Stimulated activated CD8-positive, alpha-beta memory T cell treated with anti-CD3 and anti-CD28 coated beads, Interleukin-15, amount 100 ng/mL, for 24 hours (primary cell): Measurements from ENCODE around the gene TUB.

Experiments
- DNase-seq: peaks from one replicate; pipeline ENCODE4 v3.0.0-alpha.2; 2020; ENCODE audit warnings: low read depth

Gene TUB

DNA sequence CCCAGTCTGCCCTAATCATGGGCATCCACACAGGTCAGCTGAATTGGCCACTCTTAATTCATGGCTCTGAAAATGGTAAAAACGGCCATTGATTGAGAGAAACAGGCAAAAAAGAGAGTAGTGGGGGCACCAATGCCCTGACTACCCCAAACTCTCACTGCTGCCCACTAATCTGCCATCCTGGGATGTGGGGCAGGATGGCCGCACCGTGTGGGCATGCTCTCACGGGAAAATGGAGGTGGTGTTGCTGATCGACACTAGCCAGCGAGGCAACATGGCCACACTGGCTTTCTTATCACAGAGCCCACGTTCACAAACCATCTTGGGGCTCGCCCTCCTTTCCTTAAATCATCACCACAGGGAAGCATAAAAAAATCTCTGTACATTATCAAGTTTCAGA is 11.2 kb upstream of the TUB start:
- no peak for DNase-seq

DNA sequence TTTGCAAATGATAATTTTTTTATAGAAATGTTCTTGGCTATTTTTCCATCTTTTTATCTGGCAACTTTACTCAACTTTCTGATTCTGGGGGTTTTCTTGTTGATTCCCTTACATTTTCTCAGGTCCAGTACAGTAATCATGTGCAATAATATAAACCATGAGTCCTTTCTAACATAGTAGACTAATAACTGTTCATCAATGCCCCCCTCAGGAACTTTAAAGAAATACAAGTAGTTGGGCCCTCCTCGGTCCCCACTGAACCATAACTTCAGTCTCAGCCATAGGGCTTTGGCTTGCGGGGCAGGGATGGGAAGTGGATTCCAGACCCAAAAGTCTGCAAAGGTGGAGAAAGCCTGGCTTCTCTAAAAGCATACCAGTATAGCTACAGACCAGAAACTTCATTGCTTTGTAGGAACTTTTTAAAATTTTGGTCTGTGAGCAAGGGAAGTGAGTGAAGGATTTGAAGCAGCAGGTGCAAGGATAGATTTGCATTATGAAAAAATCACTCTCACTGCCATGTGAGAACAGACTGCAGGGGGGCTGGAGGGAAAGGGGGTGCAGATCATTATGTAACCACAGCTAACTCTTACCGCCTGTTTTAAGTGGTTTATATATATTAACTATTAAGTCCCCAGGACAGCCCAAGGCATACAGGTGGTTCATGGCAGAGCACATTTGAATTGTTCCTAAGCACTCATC is 10.4 kb upstream of the TUB start:
- DNase-seq, result no peak

DNA sequence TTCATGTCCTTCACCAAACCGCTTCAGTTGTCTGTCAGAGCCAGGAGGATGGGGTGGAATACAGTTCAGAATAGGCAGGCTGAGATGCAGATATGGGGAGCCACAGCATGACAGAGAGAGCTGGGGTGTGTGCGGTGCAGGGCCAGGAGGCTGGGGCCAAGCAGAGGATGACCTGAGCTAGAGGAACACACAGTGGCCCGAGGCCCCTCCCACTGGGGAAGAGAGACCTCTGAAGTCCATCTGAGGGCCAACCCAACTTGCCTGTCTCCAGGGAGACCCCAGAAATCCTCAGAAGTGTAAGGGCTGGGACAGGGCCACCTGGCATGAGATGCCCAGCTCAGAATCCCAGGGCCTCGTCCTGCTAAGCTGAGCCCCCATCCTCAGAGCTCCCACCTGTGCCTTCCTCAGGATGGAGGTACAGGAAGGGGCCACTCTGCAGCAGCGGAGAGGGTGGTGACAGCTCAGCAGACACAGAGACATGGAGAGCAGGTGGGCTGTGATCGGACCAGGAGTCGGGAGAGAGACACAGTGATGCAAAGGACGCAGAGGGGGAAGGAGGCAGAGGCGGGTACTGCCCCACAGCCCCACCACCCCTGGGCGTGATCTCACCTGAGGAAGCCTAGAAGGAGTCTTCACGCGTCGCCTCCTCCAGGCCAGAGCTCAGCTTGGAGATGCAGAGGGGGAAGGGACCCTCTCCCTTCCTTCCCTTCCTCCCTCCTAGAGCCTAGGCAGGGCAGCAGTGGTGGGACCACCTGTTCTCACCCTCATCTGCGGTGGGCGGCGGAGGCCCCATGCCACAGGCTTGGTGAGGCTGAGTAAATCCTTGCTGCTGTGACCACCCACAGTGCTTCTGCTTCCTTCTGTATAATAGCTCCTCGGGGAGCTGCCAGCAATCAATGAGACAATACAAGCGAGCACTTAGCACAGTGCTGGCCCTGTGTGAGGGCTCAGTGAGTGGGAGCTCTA is 9.1 kb upstream of the TUB start:
- no peak for DNase-seq

DNA sequence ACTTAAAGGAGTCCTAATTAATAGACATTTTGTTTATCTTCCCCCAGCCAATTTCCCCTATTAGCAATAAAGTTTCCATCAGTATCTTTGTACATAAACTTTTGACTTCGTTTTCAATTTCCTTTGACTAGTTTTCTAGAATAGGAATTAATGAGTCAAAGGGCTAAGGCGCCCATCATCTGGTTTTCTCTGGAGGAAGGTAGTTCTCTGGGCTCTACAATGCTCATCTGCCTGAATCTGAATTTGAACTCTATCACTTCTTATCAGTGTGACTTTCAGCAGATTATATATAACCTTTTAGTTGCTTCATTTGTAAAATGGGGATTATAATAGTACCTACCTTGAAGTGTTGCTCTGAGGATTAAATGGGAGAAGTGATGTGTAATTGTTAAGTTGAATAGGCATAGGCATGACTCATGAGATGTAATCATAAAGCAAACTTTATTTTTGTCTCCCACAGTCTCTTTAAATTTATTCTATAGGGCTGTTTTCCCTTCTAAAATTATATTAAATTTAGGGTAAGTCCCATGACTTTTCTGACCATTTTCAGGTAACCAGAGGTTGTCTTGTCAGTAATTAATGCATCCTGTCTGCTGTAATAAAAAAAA is 5.8 kb upstream of the TUB start:
- no peak for DNase-seq

DNA sequence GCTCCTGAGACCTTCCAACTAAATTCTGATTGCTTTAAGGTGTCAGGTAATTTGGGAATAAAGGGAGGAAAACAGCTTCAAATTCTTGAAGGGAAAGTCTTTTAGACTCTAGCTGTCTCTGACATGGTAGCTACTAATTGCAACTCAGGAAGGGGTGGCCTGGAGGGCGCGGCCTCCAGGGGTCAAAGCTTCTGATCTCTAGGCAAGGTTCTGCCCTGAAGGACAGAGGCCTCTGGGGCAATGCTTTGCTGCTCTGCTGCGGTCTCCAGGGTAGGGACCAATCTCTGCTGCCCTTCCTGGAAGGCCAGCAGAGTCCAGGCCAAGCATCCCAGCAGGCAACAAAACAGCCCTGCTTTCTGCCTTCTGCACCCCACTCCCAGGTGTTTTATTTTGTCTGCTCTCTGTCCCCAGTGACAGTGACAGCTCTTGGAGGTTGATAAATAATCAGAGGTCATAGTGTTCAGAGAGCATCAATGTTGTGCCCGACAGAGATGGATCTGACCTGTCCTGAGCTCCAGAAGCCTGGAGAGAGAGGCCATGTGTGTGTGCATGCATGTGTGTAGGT is 1.8 kb upstream of the TUB start:
- no peak for DNase-seq

DNA sequence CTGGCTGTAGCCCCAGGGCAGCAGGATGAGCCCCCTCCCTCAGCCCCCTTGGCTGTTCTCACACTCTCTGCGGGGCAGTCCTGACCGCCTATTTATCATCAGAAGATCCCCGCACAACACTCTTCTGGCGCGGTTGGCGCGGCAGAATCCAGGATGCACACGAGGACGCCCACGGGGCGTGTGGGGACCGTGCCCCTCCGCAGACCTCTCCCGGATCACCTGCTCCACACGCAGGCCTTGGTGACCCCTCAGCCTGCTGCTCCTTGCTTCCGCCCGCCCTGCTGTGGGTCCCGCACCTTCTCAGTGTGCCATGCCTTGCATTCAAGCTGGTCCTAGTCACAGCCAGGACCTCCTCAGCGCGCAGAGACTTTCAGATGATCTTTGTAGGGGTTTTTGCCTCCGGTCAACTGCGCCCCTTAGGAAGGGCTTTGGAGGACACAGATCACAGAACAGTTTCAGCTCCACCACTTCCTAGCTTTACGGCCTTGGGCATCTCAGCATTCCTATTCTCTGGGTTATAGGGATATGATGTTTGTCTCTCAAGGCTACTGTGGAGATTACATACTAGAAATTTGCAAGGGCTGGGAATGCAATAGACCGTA is 841 bp upstream of the TUB start:
- DNase-seq, result no peak

DNA sequence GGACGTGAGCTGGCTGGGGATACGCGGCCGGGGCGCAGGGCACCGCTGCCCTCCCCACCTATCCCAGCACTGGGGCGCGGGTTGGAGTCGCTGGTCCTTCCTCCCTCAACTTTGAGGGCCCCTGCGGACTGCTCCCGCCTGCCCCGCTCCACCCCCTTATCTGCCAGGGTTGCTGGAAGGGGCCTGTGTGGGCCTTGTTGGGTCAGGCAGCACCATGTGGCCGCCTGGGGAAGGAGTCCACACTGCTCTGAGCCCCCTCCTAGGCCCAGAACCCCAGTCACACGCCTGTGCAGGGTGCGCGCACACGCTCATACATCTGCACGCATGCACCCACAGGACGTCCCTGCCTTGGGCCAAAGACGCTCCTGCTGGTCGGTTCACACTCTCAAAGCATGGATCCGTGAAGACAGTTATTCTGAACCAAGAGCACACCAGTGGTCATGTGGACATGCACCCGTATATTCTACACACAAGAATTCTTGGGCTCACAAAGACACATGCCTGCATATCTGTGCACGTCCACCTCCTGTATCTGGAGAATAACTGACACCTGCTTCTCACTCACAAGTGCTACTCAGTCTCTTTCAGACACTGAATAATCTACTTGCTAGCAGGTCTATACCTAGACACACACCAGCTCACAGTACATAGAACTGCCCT is 710 bp downstream of the TUB start:
- DNase-seq, result no peak

DNA sequence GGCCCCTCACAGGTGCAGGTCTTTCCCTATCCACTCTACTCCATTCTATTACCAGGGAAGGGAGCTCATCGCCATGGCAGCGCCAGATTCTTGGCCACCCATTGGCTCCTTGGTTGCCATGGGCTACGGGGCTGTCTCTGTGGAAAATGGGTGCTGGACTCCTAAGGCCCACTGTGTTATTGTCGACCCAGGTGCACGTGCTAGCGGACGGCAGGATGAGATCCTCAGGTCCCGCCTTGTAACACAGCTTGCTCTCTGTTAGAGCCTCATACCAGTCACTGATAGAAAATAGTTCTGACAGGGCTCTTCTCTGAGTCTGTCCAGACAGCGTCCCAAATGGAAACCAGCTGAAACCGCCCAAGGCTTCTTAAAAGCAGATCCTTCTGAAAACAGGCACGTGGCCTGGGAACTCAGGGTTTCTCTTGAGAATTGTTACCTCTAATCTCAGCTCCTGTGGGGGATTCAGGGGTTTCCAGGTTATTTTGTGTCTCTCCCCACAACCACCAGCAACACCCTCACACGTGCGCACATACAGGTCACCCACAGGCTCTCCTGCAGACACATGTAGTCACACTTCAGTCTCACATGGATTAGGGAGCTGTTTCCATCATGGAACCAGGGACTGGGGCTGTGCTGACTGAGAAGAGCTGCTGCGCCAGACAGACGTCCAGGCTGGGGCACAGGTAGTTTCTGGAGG is 1.5 kb downstream of the TUB start:
- DNase-seq, result no peak

DNA sequence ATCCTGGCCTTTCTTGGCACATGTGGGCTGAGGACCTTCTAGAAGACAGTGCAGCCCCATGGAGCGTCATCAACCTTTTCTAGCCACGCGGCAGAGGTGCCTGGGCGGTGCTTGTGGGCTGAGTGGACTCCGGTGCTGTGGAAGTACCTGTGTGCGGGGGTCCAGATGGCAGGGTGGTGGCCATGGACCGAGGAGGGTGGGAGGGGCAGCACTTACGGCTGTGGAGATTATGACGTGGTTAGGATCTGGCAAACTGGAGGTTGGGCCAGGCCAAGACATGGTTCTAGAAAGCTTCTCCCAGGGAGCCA is 2.0 kb downstream of the TUB start:
- no peak for DNase-seq

DNA sequence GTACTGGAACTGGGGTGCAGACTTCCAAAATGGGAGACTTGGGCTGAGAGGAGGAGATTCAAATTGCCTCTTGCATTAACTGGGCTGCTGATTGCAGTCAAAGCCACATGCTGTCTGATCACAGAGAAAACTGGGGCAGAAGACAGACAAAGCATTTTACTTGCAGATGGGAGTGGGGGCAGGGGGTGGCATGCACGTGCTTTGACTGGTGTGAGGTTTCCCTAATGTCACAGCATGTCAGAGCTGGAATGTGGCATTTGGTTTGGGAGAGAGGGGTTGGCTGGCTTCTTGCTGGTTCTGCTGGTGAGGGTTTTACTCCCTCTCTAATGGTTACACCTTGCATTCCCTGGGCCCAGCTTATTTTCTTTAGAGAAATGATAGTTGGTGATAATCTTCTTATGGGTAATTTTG is 2.9 kb downstream of the TUB start:
- DNase-seq, result no peak

DNA sequence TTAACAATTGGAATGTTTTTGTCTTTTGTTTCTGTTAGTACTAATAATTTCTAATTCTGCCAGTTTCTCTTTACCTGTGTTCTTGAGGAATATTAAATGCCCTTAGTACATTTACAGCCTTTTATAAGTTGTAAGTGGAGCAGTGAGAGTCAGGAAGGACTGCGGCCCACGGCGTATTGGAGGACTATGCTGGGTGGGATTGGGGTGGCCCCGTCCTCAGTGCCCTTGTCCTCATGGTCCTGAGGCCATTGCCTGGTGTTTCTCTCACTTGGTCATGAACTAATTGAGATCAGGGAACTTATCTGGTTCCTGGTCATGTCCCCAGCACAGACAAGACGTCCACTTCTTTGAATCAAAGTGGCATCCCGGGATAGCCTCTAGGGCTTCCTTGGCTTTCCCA is 3.3 kb downstream of the TUB start:
- DNase-seq, result no peak

DNA sequence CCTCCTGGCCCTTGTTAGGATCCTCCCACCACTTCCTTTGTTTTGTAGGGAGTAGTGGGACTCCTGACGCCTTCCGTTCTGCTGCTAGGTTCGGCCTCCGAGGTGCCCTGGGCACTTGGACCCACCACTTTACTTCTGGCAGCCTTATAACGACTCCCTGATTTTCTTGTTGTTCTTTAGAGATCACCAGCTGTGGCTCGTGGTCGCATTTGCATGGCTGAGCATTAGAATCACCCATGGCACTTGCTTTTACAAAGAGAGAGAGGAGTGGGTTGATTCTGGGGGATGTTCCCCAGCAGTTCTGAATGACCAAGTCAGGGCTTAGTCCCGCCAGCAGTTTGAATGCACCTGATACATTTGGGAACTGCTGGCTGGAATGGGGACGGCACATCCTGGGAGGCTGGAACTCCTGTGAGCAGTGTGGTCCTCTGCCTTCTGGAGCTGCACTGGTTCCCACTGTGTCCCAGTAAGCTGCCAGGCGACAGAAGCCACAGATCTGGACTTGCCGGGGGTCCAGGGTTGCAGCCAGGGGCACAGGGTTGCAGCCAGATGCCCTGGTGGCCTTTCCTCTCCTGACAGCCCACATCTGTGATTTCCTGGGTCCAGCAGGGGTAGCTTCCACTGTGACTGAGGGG is 4.1 kb downstream of the TUB start:
- DNase-seq, result no peak

DNA sequence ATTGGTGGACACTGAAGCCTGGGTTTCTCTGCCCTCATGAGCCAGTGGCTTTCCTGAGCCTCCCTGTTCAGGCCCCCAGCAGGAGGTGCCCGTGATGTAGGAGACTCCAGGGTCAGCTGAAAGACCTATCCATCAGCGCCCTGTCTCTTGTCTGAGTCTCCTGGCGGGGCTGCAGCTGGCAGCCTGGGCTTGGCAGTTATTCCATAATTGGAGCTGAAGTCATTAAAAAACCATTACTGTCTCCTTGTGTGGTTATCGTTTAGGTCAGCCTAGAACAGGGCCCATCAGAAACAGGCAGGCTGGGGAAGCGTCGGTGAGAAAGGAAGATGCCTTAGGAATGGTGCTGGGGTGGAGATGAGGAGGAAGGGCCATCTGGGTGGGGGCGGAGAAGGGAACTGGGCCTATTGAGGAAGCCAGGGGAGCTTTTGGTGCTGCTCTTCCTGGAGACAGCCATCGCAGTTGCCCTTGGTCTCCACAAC is 5.0 kb downstream of the TUB start:
- no peak for DNase-seq

DNA sequence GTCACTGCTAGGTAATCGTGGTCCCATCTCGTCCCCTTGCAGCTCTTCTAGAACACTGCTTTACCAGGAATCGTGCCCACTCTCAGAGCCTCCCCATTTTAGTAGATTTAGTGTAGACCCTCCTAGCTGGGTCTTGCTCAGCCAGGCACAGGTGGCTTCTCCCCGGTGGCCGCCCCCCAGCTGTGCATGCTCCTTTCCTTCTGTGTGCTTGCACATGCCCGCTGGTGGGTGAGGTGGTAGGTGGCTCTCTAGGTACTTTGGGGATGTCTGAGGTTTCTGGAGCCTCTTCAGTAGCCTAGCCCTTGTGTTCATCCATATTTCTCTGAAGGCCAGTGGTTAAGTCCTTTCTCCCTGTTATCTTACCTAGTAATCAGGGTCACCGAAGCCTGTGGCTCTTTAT is 5.6 kb downstream of the TUB start:
- DNase-seq, result no peak

DNA sequence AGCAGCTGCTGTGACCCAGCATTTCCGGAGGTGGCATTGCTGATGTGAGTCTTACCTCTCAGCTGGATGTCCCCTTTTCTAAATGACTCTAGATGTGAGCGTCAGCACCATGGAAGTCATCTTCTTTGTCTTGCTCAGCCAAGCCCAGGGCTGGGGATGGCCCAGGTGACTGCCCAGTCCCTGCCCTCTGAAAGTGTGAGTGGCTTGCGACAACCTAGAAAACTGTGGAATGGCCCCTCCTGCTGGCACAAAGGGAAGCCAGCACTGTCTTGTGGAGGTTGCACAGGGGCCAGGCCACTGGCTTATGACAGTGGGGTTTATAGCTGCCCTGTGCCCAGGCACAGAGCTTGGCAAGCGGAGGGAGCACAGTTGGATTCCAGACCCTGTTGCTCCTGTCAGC is 6.2 kb downstream of the TUB start:
- DNase-seq, result no peak

DNA sequence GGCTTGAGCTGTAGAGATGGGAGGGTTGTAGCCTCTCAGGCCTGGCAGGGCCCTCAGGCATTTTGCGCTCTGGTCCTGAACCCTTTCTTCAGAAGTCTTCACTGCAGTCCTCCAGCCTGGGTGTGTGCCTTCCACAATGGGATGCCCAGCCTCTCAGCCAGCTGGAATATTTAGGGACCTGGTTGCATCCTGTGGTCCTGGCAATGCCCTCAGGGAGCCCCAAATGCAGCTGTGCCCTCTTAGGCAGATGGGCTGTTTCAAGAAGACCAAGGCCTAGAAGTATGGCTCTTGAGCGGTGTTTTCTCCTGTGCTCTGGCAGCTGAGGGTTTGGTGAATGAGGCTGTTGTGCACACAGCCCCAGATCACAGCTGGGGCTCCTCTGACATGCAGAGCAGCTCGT is 6.7 kb downstream of the TUB start:
- DNase-seq, result no peak

DNA sequence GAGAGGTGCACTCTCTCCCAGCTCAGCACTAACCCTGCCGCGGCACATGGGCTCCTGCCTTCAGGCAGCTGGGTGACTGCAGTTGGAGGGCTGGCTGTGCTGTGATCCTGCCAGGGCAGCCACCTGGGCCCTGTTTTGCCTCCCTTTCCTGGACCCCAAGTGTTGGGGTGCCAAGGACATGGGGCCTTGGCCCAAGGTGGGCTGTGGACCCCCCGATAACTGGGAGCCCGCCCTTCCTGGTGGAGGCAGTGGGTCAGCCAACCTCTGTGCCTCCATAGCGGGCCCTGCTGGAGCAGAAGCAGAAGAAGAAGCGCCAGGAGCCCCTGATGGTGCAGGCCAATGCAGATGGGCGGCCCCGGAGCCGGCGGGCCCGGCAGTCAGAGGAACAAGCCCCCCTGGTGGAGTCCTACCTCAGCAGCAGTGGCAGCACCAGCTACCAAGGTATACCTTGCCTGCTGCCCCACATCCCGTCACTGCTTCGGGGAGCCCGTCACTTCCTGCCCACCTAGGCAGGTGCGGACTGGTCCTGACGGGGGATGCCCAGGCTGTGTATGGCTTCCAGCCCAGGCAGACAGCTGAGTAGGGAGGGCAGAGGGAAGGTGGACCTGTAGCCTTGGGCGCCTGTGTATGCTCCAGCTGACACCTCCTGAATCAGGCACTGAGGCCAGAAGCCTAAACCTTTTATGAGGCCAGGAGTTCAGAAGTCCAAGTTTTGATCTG is 8.9 kb downstream of the TUB start:
- DNase-seq, result no peak

DNA sequence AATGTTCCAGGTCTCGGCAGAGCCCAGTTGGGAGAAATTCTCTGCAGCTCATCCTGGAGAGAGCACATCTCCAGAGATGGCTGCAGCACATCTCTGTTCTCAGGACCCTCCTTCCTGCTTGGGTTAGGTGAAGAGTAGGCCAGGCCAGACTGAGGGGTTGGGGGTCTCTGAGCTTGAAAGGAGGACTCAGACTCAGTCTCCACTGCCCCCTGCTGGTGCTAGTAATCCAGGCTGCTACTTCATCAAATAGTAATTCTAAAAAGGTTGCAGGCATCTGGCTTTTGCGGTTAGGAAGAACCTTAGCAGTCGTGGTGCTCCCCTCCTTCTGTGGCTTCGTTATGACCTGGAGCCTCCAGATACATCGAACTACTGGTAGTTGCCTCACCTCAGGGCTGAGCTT is 9.7 kb downstream of the TUB start:
- DNase-seq, result no peak

DNA sequence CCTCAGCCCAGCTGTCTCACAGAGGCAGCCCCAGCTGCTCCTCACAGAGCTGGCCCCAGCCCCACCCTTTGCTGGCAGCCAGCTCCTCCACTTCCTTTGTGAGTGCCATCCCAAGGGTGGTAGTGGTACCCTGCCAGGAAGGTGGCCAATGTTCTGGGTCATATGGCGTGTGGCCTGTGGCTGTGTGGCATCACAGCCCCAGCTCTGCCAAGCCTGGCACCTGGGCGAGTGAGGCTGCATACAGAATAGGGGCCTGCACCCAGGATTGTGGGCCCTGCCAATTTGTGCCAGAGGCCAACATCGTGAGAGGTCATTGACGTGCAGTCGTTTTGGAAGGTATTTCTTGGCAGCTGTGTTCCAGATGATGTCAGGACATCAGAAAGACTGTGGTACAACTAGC is 10.7 kb downstream of the TUB start:
- no peak for DNase-seq
